BE2C (cell line): ENCODE measurements around the gene ARHGAP6.

Experiments
- DNase-seq: peaks from one replicate; pipeline ENCODE4 v3.0.0-alpha.2; 2020
- H3K27me3 ChIP-seq: fragments of 250-450 bp; sonication (Bioruptor Pico); 2 replicates; pipeline ENCODE4 v1.5.1; 2020; ENCODE audit warnings: mild to moderate bottlenecking
- H3K36me3 ChIP-seq: fragments of 250-450 bp; sonication (Bioruptor Pico); 2 replicates; pipeline ENCODE4 v1.5.1; 2020; ENCODE audit warnings: mild to moderate bottlenecking
- H3K4me1 ChIP-seq: fragments of 250-450 bp; sonication (Bioruptor Pico); 2 replicates; pipeline ENCODE4 v1.5.1; 2020
- H3K4me3 ChIP-seq: 2 replicates; pipeline ENCODE4 v1.5.1; 2011; ENCODE audit warnings: low read depth, low read length
- H3K9me3 ChIP-seq: fragments of 250-450 bp; sonication (Bioruptor Pico); 2 replicates; pipeline ENCODE4 v1.5.1; 2020
- TF ChIP-seq, protein P1 (sequence below): IDR thresholded peaks from 2 replicates; pipeline ENCODE4 v1.5.1; 2012; ENCODE audit warnings: mild to moderate bottlenecking, low read depth, low read length

ARHGAP6 gene

DNA sequence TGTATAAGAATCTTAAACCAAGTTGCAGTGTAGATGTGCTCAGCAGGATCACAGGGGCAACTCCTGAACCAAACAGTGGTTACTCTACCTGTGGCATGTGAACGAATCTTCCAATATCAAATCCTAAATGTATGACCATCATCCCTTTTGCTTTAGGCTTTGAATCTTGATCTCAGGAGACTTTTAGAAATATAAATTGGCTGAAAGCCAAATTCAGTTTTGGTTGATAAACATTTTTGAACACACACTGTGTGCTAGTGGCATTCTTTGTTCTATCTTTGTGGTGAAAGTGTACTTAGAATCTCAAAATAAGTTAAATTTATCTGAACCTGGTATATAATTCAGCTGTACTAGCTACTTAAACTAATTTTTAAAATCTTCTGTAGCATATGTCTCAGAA lies 4.6 kb upstream of the ARHGAP6 start:
- Histone ChIP-seq H3K4me1 (no peaks in the 10 kb centered on the region), H3K27me3 (peaks cover 7% of the 10 kb centered on the region), H3K36me3 (no peaks in the 10 kb centered on the region), H3K4me3 (no peak overlapping the region), H3K9me3 (no peaks in the 10 kb centered on the region)
- DNase-seq = no peak
- TF ChIP-seq, protein P1, sequence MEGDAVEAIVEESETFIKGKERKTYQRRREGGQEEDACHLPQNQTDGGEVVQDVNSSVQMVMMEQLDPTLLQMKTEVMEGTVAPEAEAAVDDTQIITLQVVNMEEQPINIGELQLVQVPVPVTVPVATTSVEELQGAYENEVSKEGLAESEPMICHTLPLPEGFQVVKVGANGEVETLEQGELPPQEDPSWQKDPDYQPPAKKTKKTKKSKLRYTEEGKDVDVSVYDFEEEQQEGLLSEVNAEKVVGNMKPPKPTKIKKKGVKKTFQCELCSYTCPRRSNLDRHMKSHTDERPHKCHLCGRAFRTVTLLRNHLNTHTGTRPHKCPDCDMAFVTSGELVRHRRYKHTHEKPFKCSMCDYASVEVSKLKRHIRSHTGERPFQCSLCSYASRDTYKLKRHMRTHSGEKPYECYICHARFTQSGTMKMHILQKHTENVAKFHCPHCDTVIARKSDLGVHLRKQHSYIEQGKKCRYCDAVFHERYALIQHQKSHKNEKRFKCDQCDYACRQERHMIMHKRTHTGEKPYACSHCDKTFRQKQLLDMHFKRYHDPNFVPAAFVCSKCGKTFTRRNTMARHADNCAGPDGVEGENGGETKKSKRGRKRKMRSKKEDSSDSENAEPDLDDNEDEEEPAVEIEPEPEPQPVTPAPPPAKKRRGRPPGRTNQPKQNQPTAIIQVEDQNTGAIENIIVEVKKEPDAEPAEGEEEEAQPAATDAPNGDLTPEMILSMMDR = no peak

DNA sequence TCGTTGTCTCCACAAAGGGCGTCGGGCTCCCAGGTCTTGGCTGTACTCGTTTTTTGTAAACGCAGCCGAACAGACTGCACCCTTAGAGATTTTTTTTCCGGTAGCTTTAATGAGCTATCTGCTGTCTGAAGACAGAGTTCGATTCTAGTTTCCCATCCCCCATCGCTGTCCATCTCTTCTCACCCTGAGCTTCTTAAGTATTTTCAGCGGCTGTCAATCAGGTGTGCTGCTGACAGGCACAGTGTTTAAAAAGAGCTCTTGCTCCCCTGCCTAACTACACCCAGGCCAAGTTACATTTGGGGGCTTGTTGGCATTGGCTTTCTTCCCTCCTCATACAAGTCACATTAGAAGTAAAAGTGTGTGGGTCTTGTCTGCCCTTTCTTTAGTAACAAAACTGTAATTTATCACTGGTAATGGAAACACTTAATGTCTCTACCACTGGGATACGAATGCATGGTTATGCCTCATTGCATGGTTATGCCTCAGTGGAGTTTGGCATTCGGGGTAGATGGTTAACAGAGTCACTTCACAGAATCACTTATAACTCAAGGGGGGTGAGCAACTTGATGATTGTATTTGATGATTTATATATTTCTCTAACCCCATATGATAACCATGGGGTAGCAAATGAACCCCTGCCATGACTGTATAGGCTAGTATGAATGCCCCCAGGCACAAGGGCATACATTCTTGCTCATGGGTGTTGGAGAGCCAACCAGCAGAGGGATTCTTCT lies 1.4 kb upstream of the ARHGAP6 start:
- TF ChIP-seq, protein P1 = no peak
- no peaks in the 10 kb centered on the region for H3K36me3 ChIP-seq
- H3K27me3 ChIP-seq = peaks cover 15% of the 10 kb centered on the region
- H3K4me1 ChIP-seq = no peaks in the 10 kb centered on the region
- DNase-seq = no peak
- H3K4me3 ChIP-seq = no peak overlapping the region
- no peaks in the 10 kb centered on the region for H3K9me3 ChIP-seq

DNA sequence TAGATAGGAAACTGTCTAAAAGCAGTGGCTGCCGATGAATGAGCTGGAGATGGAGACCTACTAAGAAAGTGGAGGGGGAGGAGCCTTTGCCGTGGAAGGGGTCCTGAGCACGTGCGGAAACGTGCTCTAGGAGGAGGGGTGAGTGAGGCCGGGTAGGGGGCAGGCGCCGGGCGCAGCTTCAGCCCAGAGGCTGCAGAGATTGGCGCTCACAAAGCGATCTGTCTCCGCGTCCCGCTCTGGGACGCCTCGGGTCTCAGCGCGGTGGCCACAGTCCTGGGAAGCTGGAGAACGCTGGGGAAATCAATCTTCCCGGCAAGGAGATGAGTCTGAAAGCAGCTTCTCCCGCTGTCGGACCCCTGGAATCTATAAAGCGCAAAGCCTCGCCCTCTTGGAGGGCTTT lies 444 bp upstream of the ARHGAP6 start:
- no peak for DNase-seq
- Histone ChIP-seq H3K36me3 (no peaks in the 10 kb centered on the region), H3K27me3 (peaks cover 15% of the 10 kb centered on the region), H3K9me3 (no peaks in the 10 kb centered on the region), H3K4me1 (no peaks in the 10 kb centered on the region), H3K4me3 (no peak overlapping the region)
- TF ChIP-seq, protein P1 = no peak

DNA sequence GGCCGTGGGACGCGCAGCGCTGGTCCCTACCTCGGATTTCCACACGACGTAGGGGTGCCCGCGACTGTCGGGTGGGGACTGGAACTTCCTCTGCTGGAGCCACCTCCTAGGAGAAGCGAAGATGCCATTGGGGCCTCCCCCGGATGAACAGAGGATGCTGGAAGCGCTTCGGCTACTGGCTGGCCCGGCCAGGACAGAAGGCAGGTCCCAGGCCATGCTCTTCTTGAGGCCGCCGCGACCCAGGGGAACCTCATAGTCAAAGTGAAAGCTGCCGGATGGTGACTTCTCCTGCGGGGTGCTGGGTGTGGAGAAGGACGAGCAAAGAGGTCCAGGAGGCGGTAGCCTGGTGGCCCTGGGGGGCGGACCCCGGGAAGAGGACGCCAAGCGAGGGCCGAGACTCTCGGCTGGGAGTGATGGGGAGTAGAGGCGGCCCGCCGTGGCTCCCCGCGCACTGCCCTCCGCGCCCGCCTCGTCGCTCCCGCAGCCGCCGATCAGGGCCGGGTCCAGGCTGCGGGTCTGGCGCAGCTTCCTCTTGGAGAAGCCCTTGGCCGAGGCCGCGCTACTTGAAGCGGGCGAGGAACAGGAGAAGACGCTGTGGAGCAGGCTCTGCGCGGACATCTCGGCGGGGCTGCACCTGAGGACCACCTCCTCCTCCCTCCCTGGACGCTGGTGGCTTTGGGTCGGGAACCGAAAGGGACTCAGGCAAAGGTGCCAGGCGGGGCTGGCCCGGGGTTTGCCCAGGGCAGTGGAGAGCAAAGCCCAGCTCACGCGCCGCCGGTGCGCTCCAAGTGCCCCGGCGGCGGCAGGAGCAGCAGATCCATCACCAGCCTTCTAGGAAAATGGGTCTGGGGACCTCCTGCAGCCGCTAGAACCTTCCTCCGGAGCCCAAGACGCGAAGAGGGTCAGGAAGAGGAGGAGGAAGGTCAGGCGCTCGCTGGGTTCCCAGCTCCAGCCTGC lies 1.2 kb downstream of the ARHGAP6 start:
- H3K27me3 ChIP-seq = peaks cover 15% of the 10 kb centered on the region
- DNase-seq = no peak
- TF ChIP-seq, protein P1 = no peak
- H3K4me1 ChIP-seq = no peaks in the 10 kb centered on the region
- H3K4me3 ChIP-seq = no peak overlapping the region
- H3K36me3 ChIP-seq = no peaks in the 10 kb centered on the region
- no peaks in the 10 kb centered on the region for H3K9me3 ChIP-seq

DNA sequence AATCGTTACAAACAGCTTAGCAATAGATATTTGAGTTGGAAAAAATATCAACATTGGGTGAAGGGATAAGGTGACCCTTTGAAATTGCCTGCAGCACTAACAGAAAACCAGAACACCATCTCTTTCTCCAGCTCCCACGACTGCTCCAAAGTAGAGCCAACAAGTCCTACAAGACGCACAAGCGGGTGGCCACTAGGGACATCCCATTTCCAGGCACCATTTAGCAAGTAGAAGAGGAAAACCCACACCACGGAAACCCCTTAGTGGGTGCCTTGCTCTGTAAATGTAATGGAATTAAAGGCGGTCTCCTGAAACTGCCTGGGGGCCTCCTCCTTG lies 1.9 kb downstream of the ARHGAP6 start:
- Histone ChIP-seq H3K9me3 (no peaks in the 10 kb centered on the region), H3K4me1 (no peaks in the 10 kb centered on the region), H3K27me3 (peaks cover 15% of the 10 kb centered on the region), H3K36me3 (no peaks in the 10 kb centered on the region), H3K4me3 (no peak overlapping the region)
- no peak for DNase-seq
- TF ChIP-seq, protein P1 = no peak
